ENCODE measurements around the gene TIMP3.

DNA sequence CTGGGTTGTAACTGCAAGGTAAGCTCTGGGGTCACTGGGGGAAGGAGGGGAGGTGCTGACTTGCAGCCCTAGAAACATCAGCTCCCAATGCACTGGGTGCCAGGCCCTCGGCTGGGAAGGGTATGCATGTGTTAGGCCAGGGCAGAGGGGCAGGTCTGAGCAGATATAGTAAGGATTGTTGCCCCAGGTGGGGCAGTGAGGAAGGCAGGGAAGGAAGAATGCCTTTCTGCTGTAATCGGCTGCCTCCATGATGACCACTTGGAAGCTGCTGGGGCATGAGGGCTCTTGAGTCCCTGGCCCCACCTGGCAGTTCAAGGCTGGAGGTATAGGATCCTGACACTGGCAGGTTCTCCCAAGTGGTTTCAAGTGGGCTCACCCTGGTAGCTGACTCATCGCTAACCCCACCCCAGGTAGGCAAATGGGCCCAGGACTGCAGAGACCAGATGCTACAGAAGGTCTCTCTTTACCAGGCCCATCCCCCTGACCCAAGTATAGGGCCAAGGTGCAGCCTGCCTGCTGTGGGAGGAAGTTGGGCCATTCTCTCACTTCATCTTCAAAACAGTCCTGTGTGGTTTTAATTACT lies 56.7 kb downstream of the TIMP3 start:
- TF ChIP-seq, protein P1, sequence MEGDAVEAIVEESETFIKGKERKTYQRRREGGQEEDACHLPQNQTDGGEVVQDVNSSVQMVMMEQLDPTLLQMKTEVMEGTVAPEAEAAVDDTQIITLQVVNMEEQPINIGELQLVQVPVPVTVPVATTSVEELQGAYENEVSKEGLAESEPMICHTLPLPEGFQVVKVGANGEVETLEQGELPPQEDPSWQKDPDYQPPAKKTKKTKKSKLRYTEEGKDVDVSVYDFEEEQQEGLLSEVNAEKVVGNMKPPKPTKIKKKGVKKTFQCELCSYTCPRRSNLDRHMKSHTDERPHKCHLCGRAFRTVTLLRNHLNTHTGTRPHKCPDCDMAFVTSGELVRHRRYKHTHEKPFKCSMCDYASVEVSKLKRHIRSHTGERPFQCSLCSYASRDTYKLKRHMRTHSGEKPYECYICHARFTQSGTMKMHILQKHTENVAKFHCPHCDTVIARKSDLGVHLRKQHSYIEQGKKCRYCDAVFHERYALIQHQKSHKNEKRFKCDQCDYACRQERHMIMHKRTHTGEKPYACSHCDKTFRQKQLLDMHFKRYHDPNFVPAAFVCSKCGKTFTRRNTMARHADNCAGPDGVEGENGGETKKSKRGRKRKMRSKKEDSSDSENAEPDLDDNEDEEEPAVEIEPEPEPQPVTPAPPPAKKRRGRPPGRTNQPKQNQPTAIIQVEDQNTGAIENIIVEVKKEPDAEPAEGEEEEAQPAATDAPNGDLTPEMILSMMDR (IDR thresholded peaks at IDR 0.05; ENCODE audit: borderline replicate concordance, extremely low read depth, low read length, poor library complexity, severe bottlenecking): no peak
- no peak for TF ChIP-seq EZH2 (IDR thresholded peaks at IDR 0.05; ENCODE audit: borderline replicate concordance, low read depth, low read length, severe bottlenecking)
